Raji (cell line): ENCODE results near the gene NDNF.

Experiments
- POLR2A ChIP-seq: IDR thresholded peaks from 2 replicates; pipeline ENCODE4 v1.6.1; 2011; ENCODE audit warnings: low read depth, low read length, control low read depth; ENCODE audit not compliant: insufficient read depth

NDNF gene

DNA sequence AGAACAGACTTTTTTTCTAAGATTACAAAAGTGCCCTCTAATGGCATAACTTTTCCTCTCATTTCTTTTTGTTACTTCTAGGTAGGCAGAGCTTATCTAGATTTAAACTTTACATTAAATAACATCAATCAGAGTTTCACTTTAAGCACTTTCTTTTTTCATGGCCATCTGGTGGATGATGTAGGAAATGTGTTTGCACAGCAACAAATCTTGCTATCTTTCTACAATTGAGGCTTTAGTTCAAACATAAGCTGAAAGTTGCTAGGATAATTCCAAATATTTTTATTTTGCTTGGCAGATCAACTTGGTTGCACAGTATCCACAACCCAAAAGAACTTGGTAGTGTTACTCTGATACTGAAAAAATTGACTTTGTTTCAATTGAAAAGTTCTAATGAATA lies 22.0 kb downstream of the NDNF start:
- TF ChIP-seq POLR2A: no peak

GRCh38 chr4:121049072-121049599 lies 23.2 kb downstream of the NDNF start:
- TF ChIP-seq POLR2A: no peak

DNA sequence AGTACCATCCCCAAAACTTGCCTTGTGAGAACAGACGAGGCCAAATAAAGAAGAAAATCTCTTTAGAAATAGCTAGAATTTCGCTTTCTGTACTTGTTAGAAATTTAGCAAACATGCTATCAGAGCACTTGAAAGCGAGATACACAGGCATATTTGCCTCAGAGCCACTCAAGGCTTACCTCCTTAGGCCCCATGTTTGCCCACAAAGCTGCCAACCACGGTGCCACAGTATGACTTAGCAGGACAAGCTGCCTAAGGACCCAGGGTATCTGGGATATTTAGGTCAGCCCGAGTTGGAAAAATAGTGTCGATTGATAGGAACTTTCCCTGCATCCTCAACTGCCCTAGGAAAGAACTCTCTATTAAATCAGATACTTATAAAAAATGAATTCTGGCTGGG lies 24.2 kb downstream of the NDNF start:
- TF ChIP-seq POLR2A: no peak

- TF ChIP-seq POLR2A: no peak
Observed at GRCh38 chr4:121041307-121042090, 30.8 kb downstream of the NDNF start.

GRCh38 chr4:121034017-121034416 lies 38.3 kb downstream of the NDNF start:
- TF ChIP-seq POLR2A: no peak

DNA sequence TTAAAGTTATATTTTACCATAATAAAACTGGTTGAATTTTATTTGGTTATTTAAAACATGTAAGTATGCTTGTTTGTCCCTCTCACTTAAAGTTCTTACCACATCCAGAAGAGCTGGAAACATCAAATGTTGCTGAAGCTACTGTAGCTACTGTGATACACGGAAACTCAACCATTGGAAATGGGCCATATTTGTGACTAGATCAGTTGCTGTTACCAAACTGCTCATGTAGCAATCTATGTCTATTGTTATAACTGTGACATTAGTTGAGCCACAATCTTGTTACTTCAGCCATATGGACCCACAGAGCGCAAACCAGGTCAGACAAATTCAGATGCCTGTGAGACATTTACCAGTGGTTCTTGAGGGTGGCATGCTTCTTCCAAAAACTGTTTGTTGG lies 41.6 kb downstream of the NDNF start:
- TF ChIP-seq POLR2A: no peak

DNA sequence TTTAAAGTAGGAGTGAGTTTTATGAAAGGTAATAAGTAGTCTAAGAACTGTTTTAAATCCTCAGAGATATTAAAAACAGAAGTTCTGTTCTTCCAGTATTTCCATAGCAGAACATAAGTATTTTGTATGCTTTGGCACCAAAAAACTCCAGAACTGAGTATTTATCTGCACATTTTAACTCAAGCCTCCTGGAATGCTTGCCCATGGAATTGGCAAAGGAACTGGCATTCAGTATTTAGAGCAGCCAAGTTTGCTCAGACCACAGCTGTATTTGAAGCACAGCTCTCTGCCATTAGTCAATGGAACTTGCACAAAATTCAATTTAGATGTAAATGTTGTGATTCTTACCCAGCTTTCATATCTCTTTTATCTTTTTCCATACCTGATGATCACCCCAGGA lies 42.2 kb downstream of the NDNF start:
- TF ChIP-seq POLR2A: no peak

DNA sequence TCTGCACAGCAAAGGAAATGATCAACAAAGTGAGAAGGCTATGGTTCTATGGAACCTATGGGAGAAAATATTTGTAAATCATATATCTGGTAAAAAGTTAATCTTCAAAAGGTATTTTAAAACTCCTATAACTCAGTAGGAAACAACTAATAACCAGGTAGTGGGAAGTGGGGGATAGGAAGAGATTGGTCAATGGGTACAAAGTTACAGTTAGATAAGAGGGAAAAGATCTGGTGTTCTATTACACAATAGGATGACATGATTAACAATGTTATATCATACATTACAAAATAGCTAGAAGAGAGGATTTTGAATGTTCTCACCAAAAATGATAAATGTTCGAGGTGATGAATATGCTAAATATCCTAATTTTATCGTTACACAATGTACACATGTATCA lies 46.3 kb downstream of the NDNF start:
- TF ChIP-seq POLR2A: no peak

DNA sequence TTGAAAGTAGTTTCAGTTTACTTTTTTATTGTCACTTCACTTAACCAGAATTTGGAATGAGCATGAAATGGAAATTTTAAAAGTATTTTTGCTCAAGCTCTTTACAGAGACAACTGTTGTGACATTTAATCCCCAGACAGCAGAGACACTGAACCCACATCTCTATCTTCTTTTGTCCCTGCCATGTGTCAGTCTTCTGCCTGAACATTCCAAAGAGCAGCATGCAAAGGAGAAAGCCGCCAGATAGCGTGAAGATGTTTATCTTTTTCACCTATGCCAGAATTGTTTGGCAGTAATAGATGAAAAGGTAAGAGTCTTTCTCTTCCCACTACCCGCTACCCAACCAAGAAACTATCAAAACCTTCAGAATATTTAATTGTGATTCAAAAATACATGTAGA lies 46.8 kb downstream of the NDNF start:
- no peak for TF ChIP-seq POLR2A

DNA sequence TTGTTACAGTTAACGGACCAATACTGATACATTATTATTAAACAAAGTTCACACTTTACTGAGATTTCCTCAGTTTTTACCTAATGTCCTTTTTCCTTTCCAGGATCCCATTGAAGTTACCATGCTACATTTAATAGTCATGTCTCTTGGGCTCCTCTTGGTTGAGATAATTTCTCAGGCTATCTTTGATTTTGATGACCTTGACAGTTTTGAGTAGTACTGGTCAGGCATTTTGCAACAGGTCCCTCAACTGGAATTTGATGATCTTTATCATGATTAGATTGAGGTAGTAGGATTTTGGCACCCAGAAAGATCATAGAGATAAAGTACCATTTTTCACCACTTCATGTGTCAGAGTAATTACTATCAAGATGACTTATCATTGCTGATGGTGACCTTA lies 53.8 kb downstream of the NDNF start:
- no peak for TF ChIP-seq POLR2A

- TF ChIP-seq POLR2A: no peak
Observed at GRCh38 chr4:121016611-121017010, 55.7 kb downstream of the NDNF start.

DNA sequence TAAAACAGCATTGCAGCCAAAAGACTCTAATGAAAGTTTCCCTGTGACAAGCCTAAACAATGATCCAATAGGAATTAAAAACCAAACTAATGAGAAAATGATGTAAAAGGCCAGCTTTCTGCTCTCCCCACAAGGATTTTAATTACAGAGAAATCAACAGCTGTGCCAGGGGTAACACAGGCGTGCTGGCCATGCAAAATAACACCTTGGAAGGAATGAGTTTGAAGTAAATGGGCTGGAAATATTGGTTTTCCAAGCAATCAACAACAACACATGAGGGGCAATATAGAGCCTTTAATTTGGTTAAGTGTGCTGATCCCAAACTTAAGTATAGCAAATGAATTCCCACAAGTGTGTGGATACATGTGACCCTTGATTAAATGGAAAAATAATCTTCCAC lies 56.9 kb downstream of the NDNF start:
- TF ChIP-seq POLR2A: no peak

DNA sequence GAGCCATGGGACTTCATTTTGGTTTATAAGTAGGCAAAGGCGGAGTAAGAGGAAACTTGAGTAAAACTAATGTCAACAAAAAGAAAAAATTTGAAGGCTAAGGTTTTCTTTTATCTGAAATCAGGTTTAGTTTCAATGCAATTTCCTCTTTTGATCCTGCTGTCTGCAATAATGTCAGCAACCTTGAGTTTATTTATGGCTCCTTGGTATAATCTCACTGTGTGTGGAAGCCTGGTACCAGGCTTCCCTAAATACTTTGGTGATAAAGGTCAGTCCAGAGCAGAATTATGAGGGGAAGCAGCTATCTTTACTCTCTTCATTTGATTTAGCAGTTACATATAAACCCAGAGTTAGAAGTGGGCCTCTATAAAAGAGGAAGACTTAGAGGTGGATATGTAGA lies 57.8 kb downstream of the NDNF start:
- no peak for TF ChIP-seq POLR2A

DNA sequence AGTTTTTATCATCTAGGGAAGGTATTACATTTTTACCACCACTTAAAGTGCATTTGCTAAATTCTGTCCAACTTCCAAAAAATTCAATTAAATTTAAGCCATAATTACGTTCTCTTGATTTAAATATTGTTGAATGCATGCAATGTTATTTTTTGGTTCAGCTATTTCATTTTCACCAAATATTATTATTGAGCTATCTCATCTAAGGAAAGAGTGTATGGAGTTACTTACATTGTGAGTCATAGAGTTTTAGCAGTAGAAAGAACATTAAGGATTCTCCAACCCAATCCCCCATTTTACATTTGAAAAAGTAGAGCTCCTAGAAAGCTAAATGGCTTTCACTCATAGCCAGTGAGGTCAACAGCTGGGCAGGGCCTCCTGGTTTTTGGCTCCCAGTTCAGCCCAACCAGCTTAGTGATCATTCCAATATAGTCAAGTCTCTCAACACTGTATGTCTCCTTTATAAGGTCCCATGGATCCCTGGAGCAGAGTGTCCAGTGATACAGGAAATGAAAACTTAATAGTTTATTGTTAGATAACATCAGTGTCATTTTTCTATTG lies 60.5 kb downstream of the NDNF start:
- TF ChIP-seq POLR2A: no peak

DNA sequence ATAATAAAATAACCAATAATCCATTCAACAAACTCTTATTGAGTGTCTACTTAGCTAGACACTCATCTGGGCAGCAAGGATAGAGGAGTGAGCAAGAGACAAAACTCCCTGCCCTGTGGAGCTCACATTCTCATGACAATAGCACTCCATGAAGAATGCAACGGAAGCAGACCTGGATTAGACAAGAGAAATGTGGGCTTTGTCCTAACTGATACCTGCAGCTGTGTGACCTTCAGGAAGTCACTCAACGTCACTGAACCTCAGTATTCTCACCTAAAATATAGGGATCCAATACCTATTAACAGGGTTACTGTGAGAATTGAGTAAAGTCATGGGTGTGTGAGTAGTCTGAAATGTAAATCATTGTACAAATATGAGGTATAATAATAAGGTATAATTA lies 61.2 kb downstream of the NDNF start:
- TF ChIP-seq POLR2A: no peak

DNA sequence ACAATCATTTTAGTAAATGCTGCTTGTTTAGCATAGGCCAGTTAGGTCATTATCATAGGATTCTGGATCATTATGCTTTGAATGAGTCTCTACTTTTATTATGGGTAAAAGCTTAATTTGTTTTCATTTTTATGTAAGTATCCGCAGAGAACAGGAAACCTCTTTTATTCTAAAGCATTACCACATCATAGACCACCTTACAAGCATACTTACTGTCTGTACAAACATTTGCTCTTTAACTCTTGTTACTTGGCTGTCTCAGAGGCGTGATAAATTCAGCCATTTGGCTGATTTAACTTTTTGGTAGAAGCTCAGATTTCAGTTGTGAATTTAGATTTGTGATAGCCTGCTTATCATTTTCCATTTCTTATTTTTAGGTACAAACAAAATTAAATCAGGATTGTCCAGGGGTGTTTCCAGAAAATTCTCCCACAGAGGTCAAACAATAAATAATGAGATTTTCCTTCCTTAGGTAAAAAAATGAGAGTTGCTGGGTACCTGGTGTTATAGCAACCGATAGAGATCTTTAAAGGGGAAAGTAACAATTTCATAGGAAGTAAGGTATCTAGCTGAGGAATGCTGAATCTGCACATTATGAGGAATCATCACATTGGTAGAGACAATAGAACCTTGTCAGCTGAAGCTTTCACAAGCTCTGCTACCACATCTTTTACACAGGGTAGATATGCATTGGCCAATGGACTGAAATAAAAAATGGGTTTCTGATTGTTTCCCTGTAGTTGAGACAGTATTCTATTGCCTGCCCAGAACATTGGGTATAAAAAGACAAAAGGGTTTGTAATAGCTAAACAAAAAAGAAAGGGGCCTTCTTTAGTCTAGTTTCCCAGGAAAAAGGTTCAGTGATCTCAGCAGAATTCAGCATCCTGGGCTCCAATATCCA lies 62.5 kb downstream of the NDNF start:
- no peak for TF ChIP-seq POLR2A
